GM19099 (cell line): Measurements from ENCODE around the gene PITX1.

Experiments
- POLR2A ChIP-seq: IDR thresholded peaks from 3 replicates; pipeline ENCODE4 v1.6.1; 2011; ENCODE audit warnings: low read depth; ENCODE audit not compliant: insufficient read length; ENCODE audit errors: extremely low read depth

PITX1 gene

GRCh38 chr5:135030123-135030955 lies 3.7 kb downstream of the PITX1 start:
- no peak for TF ChIP-seq POLR2A

GRCh38 chr5:135029477-135030122 lies 4.4 kb downstream of the PITX1 start:
- no peak for TF ChIP-seq POLR2A

GRCh38 chr5:135028791-135029476 lies 5.1 kb downstream of the PITX1 start:
- no peak for TF ChIP-seq POLR2A

GRCh38 chr5:135027697-135028615 lies 6.1 kb downstream of the PITX1 start:
- no peak for TF ChIP-seq POLR2A

GRCh38 chr5:135027266-135027696 lies 6.7 kb downstream of the PITX1 start:
- no peak for TF ChIP-seq POLR2A

- TF ChIP-seq POLR2A = no peak
Measured at GRCh38 chr5:135026645-135027265, 7.3 kb downstream of the PITX1 start.

- TF ChIP-seq POLR2A = no peak
Measured at GRCh38 chr5:135025730-135026644, 8.0 kb downstream of the PITX1 start.

- TF ChIP-seq POLR2A = no peak
Measured at GRCh38 chr5:135024956-135025729, 8.9 kb downstream of the PITX1 start.

GRCh38 chr5:135020111-135020895 lies 13.7 kb downstream of the PITX1 start:
- no peak for TF ChIP-seq POLR2A

GRCh38 chr5:135019314-135019713 lies 14.7 kb downstream of the PITX1 start:
- TF ChIP-seq POLR2A = no peak

- no peak for TF ChIP-seq POLR2A
Measured at GRCh38 chr5:135018457-135018856, 15.6 kb downstream of the PITX1 start.

GRCh38 chr5:135016861-135017290 lies 17.2 kb downstream of the PITX1 start:
- TF ChIP-seq POLR2A = no peak
